Esophagus muscularis mucosa (tissue), 4 donors: Measurements from ENCODE around the gene F3.

Experiments used
- EP300 ChIP-seq: sonication (generic); formaldehyde crosslinking; IDR thresholded peaks from one replicate; pipeline ENCODE4 v1.6.1; 2017; ENCODE audit warnings: antibody characterized with exemption
- POLR2A ChIP-seq: fragments of 450-650 bp; IDR thresholded peaks from one replicate; pipeline ENCODE4 v1.6.1; 2017; ENCODE audit warnings: antibody characterized with exemption, moderate library complexity, mild to moderate bottlenecking, low read depth
- POLR2AphosphoS5 ChIP-seq, 2 donors: sonication (generic); formaldehyde crosslinking; IDR thresholded peaks; one replicate each; pipeline ENCODE4 v1.6.1; 2017; ENCODE audit warnings: antibody characterized with exemption in 2 of 2
- TF ChIP-seq, protein P1 (sequence below), 3 experiments: fragments of 200-600 bp in 2 of 3; fragments of 450-650 bp in 1 of 3; sonication (generic) in 2 of 3; IDR thresholded peaks; one replicate each; pipeline ENCODE4 v1.5.1; 2017 to 2019; ENCODE audit warnings: antibody characterized with exemption in 3 of 3, mild to moderate bottlenecking in 2 of 3, moderate library complexity in 1 of 3

DNA sequence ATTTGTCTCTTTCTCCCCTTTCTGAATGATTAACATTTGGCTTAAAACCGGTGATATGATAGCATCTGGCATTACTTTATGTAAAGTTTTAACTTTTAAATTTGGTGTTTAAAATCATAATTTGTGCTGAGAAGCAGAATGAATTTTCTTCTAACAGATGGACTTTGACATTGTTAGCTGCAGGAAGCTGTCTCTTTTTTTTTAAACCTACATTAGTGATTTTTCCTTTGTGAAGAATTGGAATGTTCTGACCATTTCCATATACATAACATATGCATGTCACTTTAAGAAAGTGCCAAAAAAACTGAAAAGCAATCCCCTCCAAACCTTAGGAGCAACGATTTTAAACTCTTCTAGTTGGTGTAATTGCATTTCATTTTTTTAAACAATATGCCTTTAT is 22.2 kb downstream of the F3 start:
- TF ChIP-seq, protein P1, sequence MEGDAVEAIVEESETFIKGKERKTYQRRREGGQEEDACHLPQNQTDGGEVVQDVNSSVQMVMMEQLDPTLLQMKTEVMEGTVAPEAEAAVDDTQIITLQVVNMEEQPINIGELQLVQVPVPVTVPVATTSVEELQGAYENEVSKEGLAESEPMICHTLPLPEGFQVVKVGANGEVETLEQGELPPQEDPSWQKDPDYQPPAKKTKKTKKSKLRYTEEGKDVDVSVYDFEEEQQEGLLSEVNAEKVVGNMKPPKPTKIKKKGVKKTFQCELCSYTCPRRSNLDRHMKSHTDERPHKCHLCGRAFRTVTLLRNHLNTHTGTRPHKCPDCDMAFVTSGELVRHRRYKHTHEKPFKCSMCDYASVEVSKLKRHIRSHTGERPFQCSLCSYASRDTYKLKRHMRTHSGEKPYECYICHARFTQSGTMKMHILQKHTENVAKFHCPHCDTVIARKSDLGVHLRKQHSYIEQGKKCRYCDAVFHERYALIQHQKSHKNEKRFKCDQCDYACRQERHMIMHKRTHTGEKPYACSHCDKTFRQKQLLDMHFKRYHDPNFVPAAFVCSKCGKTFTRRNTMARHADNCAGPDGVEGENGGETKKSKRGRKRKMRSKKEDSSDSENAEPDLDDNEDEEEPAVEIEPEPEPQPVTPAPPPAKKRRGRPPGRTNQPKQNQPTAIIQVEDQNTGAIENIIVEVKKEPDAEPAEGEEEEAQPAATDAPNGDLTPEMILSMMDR (IDR thresholded peaks at IDR 0.05) = no peak
- TF ChIP-seq POLR2AphosphoS5 (IDR thresholded peaks at IDR 0.05) (no peak), POLR2A (no peak), EP300 (no peak)
